Effector memory CD4-positive, alpha-beta T cell (primary cell): ENCODE data around the gene SFTPB.

Experiments used
- DNase-seq, 3 donors: peaks; one replicate each; pipeline ENCODE4 v3.0.0-alpha.2; 2020
- H3K27ac ChIP-seq: 2 replicates; pipeline ENCODE4 v1.7.0; 2013; ENCODE audit warnings: mild to moderate bottlenecking, low read length, moderate library complexity; ENCODE audit not compliant: insufficient read depth, poor library complexity, severe bottlenecking
- H3K27me3 ChIP-seq: replicated peaks from 2 replicates; pipeline ENCODE4 v1.7.0; 2013; ENCODE audit warnings: mild to moderate bottlenecking, low read length; ENCODE audit not compliant: insufficient read depth, control insufficient read depth, poor library complexity, severe bottlenecking
- H3K36me3 ChIP-seq: 2 replicates; pipeline ENCODE4 v1.7.0; 2013; ENCODE audit warnings: mild to moderate bottlenecking, low read length, moderate library complexity; ENCODE audit not compliant: control insufficient read depth, insufficient read depth
- H3K4me1 ChIP-seq: 2 replicates; pipeline ENCODE4 v1.7.0; 2013; ENCODE audit warnings: low read length, mild to moderate bottlenecking; ENCODE audit not compliant: control insufficient read depth, insufficient read depth, poor library complexity, severe bottlenecking
- H3K4me3 ChIP-seq: 2 replicates; pipeline ENCODE4 v1.7.0; 2013; ENCODE audit warnings: low read length, low read depth, mild to moderate bottlenecking; ENCODE audit not compliant: insufficient read depth, poor library complexity, severe bottlenecking
- H3K9me3 ChIP-seq: 2 replicates; pipeline ENCODE4 v1.7.0; 2013; ENCODE audit warnings: mild to moderate bottlenecking, low read length, moderate library complexity; ENCODE audit not compliant: control insufficient read depth

The SFTPB gene

GRCh38 chr2:85710687-85711577 lies 42.9 kb upstream of the SFTPB start:
- DNase-seq: no peak
- Histone ChIP-seq H3K27me3 (no peaks in the 10 kb centered on the region), H3K27ac (no peak overlapping the region), H3K4me1 (no peaks in the 10 kb centered on the region), H3K9me3 (no peaks in the 10 kb centered on the region), H3K4me3 (no peak overlapping the region), H3K36me3 (no peaks in the 10 kb centered on the region)

- H3K4me3 ChIP-seq: no peak overlapping the region
- H3K27ac ChIP-seq: no peak overlapping the region
- H3K9me3 ChIP-seq: no peaks in the 10 kb centered on the region
- H3K36me3 ChIP-seq: no peaks in the 10 kb centered on the region
- no peak for DNase-seq
- H3K27me3 ChIP-seq: no peaks in the 10 kb centered on the region
- no peaks in the 10 kb centered on the region for H3K4me1 ChIP-seq
Measured at GRCh38 chr2:85709401-85709811, 41.4 kb upstream of the SFTPB start.

GRCh38 chr2:85708641-85709040 lies 40.6 kb upstream of the SFTPB start:
- Histone ChIP-seq H3K27me3 (no peaks in the 10 kb centered on the region), H3K27ac (no peak overlapping the region), H3K4me3 (no peak overlapping the region), H3K9me3 (no peaks in the 10 kb centered on the region), H3K36me3 (no peaks in the 10 kb centered on the region), H3K4me1 (no peaks in the 10 kb centered on the region)
- DNase-seq: no peak

- Histone ChIP-seq H3K36me3 (no peaks in the 10 kb centered on the region), H3K27me3 (no peaks in the 10 kb centered on the region), H3K27ac (no peak overlapping the region), H3K4me1 (no peaks in the 10 kb centered on the region), H3K9me3 (no peaks in the 10 kb centered on the region), H3K4me3 (no peak overlapping the region)
- DNase-seq: peak in 2 of 3 donors; percentile 24 to 43
Measured at GRCh38 chr2:85707304-85707703, 39.3 kb upstream of the SFTPB start.

- H3K27ac ChIP-seq: no peak overlapping the region
- no peaks in the 10 kb centered on the region for H3K4me1 ChIP-seq
- H3K36me3 ChIP-seq: no peaks in the 10 kb centered on the region
- H3K4me3 ChIP-seq: no peak overlapping the region
- no peaks in the 10 kb centered on the region for H3K9me3 ChIP-seq
- H3K27me3 ChIP-seq: no peaks in the 10 kb centered on the region
- no peak for DNase-seq
Measured at GRCh38 chr2:85706599-85707296, 38.7 kb upstream of the SFTPB start.

- Histone ChIP-seq H3K9me3 (no peaks in the 10 kb centered on the region), H3K27me3 (no peaks in the 10 kb centered on the region), H3K4me1 (no peaks in the 10 kb centered on the region), H3K27ac (no peak overlapping the region), H3K4me3 (no peak overlapping the region), H3K36me3 (no peaks in the 10 kb centered on the region)
- no peak for DNase-seq
Measured at GRCh38 chr2:85706063-85706462, 38.1 kb upstream of the SFTPB start.

GRCh38 chr2:85705680-85706039 lies 37.7 kb upstream of the SFTPB start:
- no peaks in the 10 kb centered on the region for H3K27me3 ChIP-seq
- H3K9me3 ChIP-seq: no peaks in the 10 kb centered on the region
- no peaks in the 10 kb centered on the region for H3K4me1 ChIP-seq
- H3K4me3 ChIP-seq: no peak overlapping the region
- DNase-seq: no peak
- H3K36me3 ChIP-seq: no peaks in the 10 kb centered on the region
- no peak overlapping the region for H3K27ac ChIP-seq

- DNase-seq: no peak
- no peaks in the 10 kb centered on the region for H3K36me3 ChIP-seq
- no peak overlapping the region for H3K4me3 ChIP-seq
- no peak overlapping the region for H3K27ac ChIP-seq
- no peaks in the 10 kb centered on the region for H3K4me1 ChIP-seq
- no peaks in the 10 kb centered on the region for H3K9me3 ChIP-seq
- H3K27me3 ChIP-seq: no peaks in the 10 kb centered on the region
Measured at GRCh38 chr2:85704800-85705679, 37.0 kb upstream of the SFTPB start.

- DNase-seq: no peak
Measured at GRCh38 chr2:85704038-85704437, 36.0 kb upstream of the SFTPB start.

More at GRCh38 chr2:85704038-85704437, 36.0 kb upstream of the SFTPB start:
- no peak overlapping the region for H3K4me3 ChIP-seq
- no peaks in the 10 kb centered on the region for H3K4me1 ChIP-seq
- H3K36me3 ChIP-seq: no peaks in the 10 kb centered on the region
- no peaks in the 10 kb centered on the region for H3K9me3 ChIP-seq
- no peaks in the 10 kb centered on the region for H3K27me3 ChIP-seq
- no peak overlapping the region for H3K27ac ChIP-seq
